Measurements from ENCODE around the gene MND1. TPM values are rescaled to one million over a fixed set of nuclear protein-coding genes. Genes with fewer than 3 reads are reported as not detected.

MND1 gene
- total and polyA plus RNA-seq, 2 experiments from 2014 or later, result 1.2 to 4.9 TPM

DNA sequence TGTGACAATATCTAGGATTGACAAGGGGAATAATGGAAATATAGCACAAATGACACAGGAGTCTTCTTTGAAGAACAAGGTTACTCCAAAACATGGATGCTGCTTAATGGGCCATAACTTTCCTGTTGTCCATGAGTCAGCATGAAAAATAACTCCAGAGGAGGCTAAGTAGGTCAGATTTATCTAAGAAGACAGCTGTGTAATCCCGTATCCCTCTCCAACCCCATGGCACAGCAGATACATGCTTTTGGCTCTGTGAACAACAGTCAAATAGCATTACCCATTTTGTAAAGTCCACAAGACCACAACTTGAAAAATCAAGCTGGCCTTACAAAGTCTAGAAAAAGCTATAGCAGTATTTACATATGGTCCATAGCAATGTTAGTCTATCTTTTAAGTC lies 119.6 kb downstream of the MND1 start:
- in situ Hi-C loops (cut with MboI), result no loop called here
- Histone ChIP-seq H3K27me3 (replicated peaks; ENCODE audit: insufficient read depth) (no peaks in the 10 kb centered on the region), H3K36me3 (ENCODE audit: low read depth) (no peaks in the 10 kb centered on the region), H4K20me1 (ENCODE audit: insufficient read depth) (no peaks in the 10 kb centered on the region), H3K4me3 (no peak overlapping the region), H3K9me3 (ENCODE audit: low read depth) (no peaks in the 10 kb centered on the region), H3K9ac (no peak overlapping the region), H2AFZ (no peak overlapping the region), H3K4me1 (ENCODE audit: insufficient read depth) (peaks cover 16% of the 10 kb centered on the region; the same call in 1 of the 2 replicates), H3F3A (ENCODE audit: insufficient read depth) (peaks cover 7% of the 10 kb centered on the region), H3K79me2 (ENCODE audit: insufficient read depth) (peaks cover 9% of the 10 kb centered on the region; the same call in 1 of the 2 replicates), H3K4me2 (ENCODE audit: unreplicated experiment) (no peak overlapping the region), H3K27ac (no peak overlapping the region), H3K9me2 (ENCODE audit: insufficient read depth) (no peaks in the 10 kb centered on the region)
- WGBS, 2 experiments (ENCODE audit: low coverage in 1 of 2, low lambda C conversion rate in 2 of 2, missing lambda C conversion rate in 2 of 2), result 48 to 60% methylated on average over 1 of the region's 1 CpG
- DNase-seq, result no peak
- no peak for TF ChIP-seq EZH2 (IDR thresholded peaks at IDR 0.05; ENCODE audit: insufficient read depth, poor library complexity, severe bottlenecking)
- no peak for TF ChIP-seq EZH2phosphoT487 (IDR thresholded peaks at IDR 0.05; ENCODE audit: insufficient read depth, low read depth)

Small RNA genes lying within 50 kb of the gene (small RNA-seq; reads per million reads assigned to genes)
- gene RN7SL419P (ENCODE audit: low read depth, low replicate concordance), result not detected

Other genes starting within 250 kb of the MND1 start
- 26.4 and 32.4 TPM in 2 replicates for gene TRIM2, start 140.2 kb upstream of the MND1 start, total RNA-seq (2014; rRNA removed; shearing (Covaris generic))
- 10.7 and 12.3 TPM in 2 replicates for gene TRIM2, start 140.2 kb upstream of the MND1 start, polyA plus RNA-seq (2016; fragmentation: Nextera tagmentation; extraction: Ambion mirVana)
- gene TMEM131L, start 121.7 kb downstream of the MND1 start, total RNA-seq (2014; rRNA removed; shearing (Covaris generic)), result 5.7 and 11.1 TPM in 2 replicates
- 8.7 and 10.2 TPM in 2 replicates for gene TMEM131L, start 121.7 kb downstream of the MND1 start, polyA plus RNA-seq (2016; fragmentation: Nextera tagmentation; extraction: Ambion mirVana)